GM23248 (cell line): ENCODE data around the gene MYO9A.

Source experiments
- EZH2 ChIP-seq: fragments of 200-600 bp; sonication (generic); IDR thresholded peaks from 2 replicates; pipeline ENCODE4 v1.6.1; 2018; ENCODE audit warnings: antibody characterized with exemption, mild to moderate bottlenecking; ENCODE audit not compliant: insufficient read depth, poor library complexity, severe bottlenecking
- EZH2phosphoT487 ChIP-seq: fragments of 200-600 bp; sonication (generic); IDR thresholded peaks from 2 replicates; pipeline ENCODE4 v1.6.1; 2018; ENCODE audit warnings: antibody characterized with exemption, moderate library complexity, mild to moderate bottlenecking, low read depth; ENCODE audit not compliant: insufficient read depth

DNA sequence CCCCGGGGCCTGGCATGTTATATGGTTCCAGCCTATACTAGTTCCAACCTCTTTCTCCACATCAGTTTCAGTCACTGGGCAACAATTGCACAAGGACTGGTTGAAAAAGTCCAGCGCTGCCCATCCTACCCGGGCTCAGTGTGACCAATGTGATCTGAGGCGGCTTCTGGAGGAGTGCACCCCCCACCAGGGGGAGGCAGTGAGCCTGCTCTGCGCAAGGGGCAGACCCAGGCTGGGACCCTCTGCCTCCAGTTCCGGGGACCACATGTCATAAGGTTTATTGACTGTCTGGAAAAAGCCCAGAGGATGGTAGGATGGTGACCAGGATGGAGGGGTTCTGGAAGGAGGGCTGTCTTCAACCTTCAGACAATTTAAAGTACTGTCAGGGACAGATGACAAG is 333.2 kb downstream of the MYO9A start:
- no peak for TF ChIP-seq EZH2phosphoT487
- no peak for TF ChIP-seq EZH2
